Measurements from ENCODE around the gene TAF4B. TPM values are rescaled to one million over a fixed set of nuclear protein-coding genes. Genes with fewer than 3 reads are reported as not detected.

Gene TAF4B
- total and polyA plus RNA-seq, 2 of the 8 experiments (the other 6 are each of a cell fraction or from before 2014, with no cell fraction given) = 9.3 to 19.8 TPM

GRCh38 chr18:26215247-26215970 is 10.8 kb upstream of the TAF4B start:
- Histone ChIP-seq H3K27ac (ENCODE audit: low read depth, low read length) (no peak overlapping the region), H3K4ac (replicated peaks; ENCODE audit: insufficient read length, low read depth, low read length) (no peak overlapping the region), H3K23me2 (ENCODE audit: low read depth, low read length) (no peaks in the 10 kb centered on the region), H3K79me1 (ENCODE audit: low read depth, low read length) (no peaks in the 10 kb centered on the region), H2BK5ac (ENCODE audit: low read depth, low read length) (no peak overlapping the region), H3K4me1 (replicated peaks in 1 of 4; ENCODE audit: control insufficient read depth in 3 of 4, insufficient read depth in 4 of 4, low read length in 3 of 4) (no peaks in the 10 kb centered on the region; a peak in 1 of 7 replicates), H3K56ac (replicated peaks; ENCODE audit: insufficient read length, low read depth, low read length) (no peak overlapping the region), H4K5ac (ENCODE audit: insufficient read length, low read depth, low read length) (no peak overlapping the region), H3K14ac (ENCODE audit: insufficient read length) (no peak overlapping the region), H3K4me2 (ENCODE audit: insufficient read depth in 1 of 2, low read depth in 2 of 2, low read length in 2 of 2) (no peak overlapping the region), H3K23ac (ENCODE audit: insufficient read length) (no peak overlapping the region), H2BK20ac (ENCODE audit: low read length) (no peak overlapping the region), H3K36me3 (ENCODE audit: control insufficient read depth in 2 of 4, insufficient read depth in 4 of 4, low read length in 3 of 4) (no peaks in the 10 kb centered on the region), H4K8ac (ENCODE audit: extremely low read depth, insufficient read depth, low read length) (no peak overlapping the region), H3K18ac (ENCODE audit: extremely low read depth, low read length) (no peak overlapping the region), H3K9ac (replicated peaks in 1 of 4; ENCODE audit: extremely low read depth in 1 of 4, low read depth in 3 of 4, low read length in 3 of 4) (no peak overlapping the region), H3K27me3 (replicated peaks in 1 of 4; ENCODE audit: control insufficient read depth in 3 of 4, extremely low read depth in 1 of 4, insufficient read depth in 3 of 4, low read length in 3 of 4) (no peaks in the 10 kb centered on the region), H2AFZ (ENCODE audit: low read length) (peak overlapping the region; percentile 22; the same call in 1 of the 2 replicates), H3K9me3 (ENCODE audit: insufficient read depth in 2 of 2, low read depth in 1 of 2, low read length in 1 of 2) (no peaks in the 10 kb centered on the region), H4K20me1 (replicated peaks in 1 of 2; ENCODE audit: control insufficient read depth in 1 of 2, insufficient read depth in 2 of 2, low read length in 2 of 2) (no peaks in the 10 kb centered on the region), H4K91ac (replicated peaks; ENCODE audit: insufficient read length, low read length) (no peak overlapping the region), H2BK15ac (ENCODE audit: low read length) (no peak overlapping the region), H3K79me2 (ENCODE audit: control insufficient read depth in 1 of 2, insufficient read depth in 2 of 2, low read length in 2 of 2) (no peaks in the 10 kb centered on the region), H2BK120ac (replicated peaks; ENCODE audit: low read depth, low read length) (no peak overlapping the region), H2BK12ac (ENCODE audit: low read depth, low read length) (no peak overlapping the region), H3K4me3 (ENCODE audit: extremely low read depth in 1 of 4, insufficient read depth in 2 of 4, low read depth in 3 of 4, low read length in 4 of 4) (no peak overlapping the region), H2AK5ac (ENCODE audit: low read depth, low read length) (no peak overlapping the region)
- DNase-seq (ENCODE audit: low read depth in 1 of 2, low spot score in 2 of 2) (no peak), FAIRE-seq (no peak)
- CTCF ChIA-PET (ENCODE audit: partially characterized antibody) = no interaction called here
- POLR2A ChIA-PET (ENCODE audit: partially characterized antibody) = interaction anchor here (1.2 kb wide), 1 partner anchor 8 kb away, joined by 4 read pairs; no protein-coding TSS in a partner anchor
- 90% methylated on average over 7 of the region's 7 CpGs; no CpG with 5 or more reads in 1 of the 2 experiments for WGBS, 2 experiments (ENCODE audit: extremely low coverage in 1 of 2, insufficient coverage in 1 of 2, insufficient read length in 1 of 2, insufficient replicate concordance in 2 of 2, low coverage in 1 of 2, low lambda C conversion rate in 2 of 2, missing lambda C conversion rate in 1 of 2)
- TF ChIP-seq ZNF274 (IDR thresholded peaks at IDR 0.05; ENCODE audit: borderline replicate concordance, extremely low read depth, low read length) = no peak
- TF ChIP-seq PHF8 (conservative IDR thresholded peaks at IDR 0.05; ENCODE audit: low read depth, low read length) = no peak
- no peak for TF ChIP-seq SRF (IDR thresholded peaks at IDR 0.05; ENCODE audit: low read depth, low read length)
- no peak for TF ChIP-seq SIX5 (IDR thresholded peaks at IDR 0.05; ENCODE audit: low read depth, low read length)
- TF ChIP-seq SIN3A (conservative IDR thresholded peaks at IDR 0.05 in 1 of 2, IDR thresholded peaks at IDR 0.05 in 1 of 2; ENCODE audit: low read depth in 1 of 2, low read length in 2 of 2) = no peak
- no peak for TF ChIP-seq EP300 (IDR thresholded peaks at IDR 0.05; ENCODE audit: borderline replicate concordance in 1 of 2, low read depth in 2 of 2, low read length in 2 of 2)
- TF ChIP-seq CREB1 (IDR thresholded peaks at IDR 0.05) = no peak
- TF ChIP-seq SIRT6 (IDR thresholded peaks at IDR 0.05; ENCODE audit: low read length) = no peak
- TF ChIP-seq, protein P1, sequence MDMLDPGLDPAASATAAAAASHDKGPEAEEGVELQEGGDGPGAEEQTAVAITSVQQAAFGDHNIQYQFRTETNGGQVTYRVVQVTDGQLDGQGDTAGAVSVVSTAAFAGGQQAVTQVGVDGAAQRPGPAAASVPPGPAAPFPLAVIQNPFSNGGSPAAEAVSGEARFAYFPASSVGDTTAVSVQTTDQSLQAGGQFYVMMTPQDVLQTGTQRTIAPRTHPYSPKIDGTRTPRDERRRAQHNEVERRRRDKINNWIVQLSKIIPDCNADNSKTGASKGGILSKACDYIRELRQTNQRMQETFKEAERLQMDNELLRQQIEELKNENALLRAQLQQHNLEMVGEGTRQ (IDR thresholded peaks at IDR 0.05; ENCODE audit: low read length) = no peak
- TF ChIP-seq SP1 (IDR thresholded peaks at IDR 0.05; ENCODE audit: low read depth, low read length) = no peak
- TF ChIP-seq POLR2A (IDR thresholded peaks at IDR 0.05; ENCODE audit: control extremely low read depth in 1 of 2, low read depth in 2 of 2, low read length in 2 of 2) = no peak
- no peak for TF ChIP-seq KDM1A (IDR thresholded peaks at IDR 0.05; ENCODE audit: borderline replicate concordance, low read length)
- no peak for TF ChIP-seq KDM4A (IDR thresholded peaks at IDR 0.05; ENCODE audit: low read depth, low read length, severe bottlenecking)
